H7 (cell line): Measurements from ENCODE around the gene LY6G5C. TPM values are rescaled to one million over a fixed set of nuclear protein-coding genes. Genes with fewer than 3 reads are reported as not detected.

ENCODE experiments used
- DNase-seq: peaks from one replicate; pipeline ENCODE4 v3.0.0; 2012
- H3K27me3 ChIP-seq: 2 replicates; pipeline ENCODE4 v1.6.0; 2011; ENCODE audit warnings: mild to moderate bottlenecking, low read length; ENCODE audit not compliant: control insufficient read depth, insufficient read depth
- H3K36me3 ChIP-seq: replicated peaks from 2 replicates; pipeline ENCODE4 v1.5.1; 2011; ENCODE audit warnings: low read length; ENCODE audit not compliant: control insufficient read depth, insufficient read depth
- H3K4me3 ChIP-seq: 2 replicates; pipeline ENCODE4 v1.5.1; 2011; ENCODE audit warnings: low read depth, mild to moderate bottlenecking, control low read depth, low read length, moderate library complexity; ENCODE audit not compliant: insufficient read depth
- total RNA-seq: library from RNA; depleted of rRNA; stranded (reverse); fragments of >200 nt; shearing (Covaris generic); gene quantifications from 2 replicates; pipeline ENCODE4 v1.2.3, GENCODE V29; 2014

The LY6G5C gene
- total RNA-seq, 1 experiment from 2014 or later, result 2.0 TPM

DNA sequence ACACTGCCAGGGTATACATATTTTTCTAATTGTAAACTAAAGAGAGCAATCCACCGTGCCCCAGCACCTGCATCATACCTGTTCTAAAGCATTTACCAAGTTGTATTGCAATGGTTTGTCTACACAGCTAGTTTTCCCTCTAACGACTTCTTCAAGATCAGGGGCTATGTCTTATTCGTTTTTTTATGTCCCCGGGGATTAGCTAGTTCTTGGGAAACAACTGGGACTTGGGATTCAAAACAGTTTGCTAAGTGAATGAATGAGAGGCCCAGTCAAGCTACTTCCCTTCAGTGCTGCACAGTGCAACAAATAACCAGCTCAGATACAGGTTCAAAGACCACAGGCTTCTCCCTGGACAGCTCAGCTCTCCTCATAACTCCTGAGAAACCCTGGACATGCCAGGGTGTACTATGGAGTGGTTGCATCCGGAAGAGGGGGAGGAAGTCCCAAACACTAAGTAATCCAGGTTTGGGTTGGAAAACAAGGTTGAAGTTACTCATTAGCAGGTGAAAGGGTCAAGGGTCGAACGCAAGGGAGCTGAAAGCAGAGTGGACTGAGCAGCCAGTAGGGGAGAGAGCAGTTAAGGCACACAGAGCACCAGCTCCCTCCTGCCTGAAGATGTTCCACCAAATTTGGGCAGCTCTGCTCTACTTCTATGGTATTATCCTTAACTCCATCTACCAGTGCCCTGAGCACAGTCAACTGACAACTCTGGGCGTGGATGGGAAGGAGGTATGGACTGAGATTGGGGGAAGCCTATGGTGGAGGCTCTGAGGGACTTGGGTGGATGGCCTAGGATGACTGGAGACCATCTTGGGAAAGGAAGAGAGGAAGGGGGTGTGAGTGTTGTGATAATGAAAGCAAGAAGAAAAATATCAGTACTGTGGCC, 25.3 kb downstream of the LY6G5C start, which contains the start of gene APOM:
APOM (plus strand) TSS at position 546 of the 889 bp plus-strand sequence; CDS start at position 619, 73 bp downstream.
- no peak within 1 kb of the TSS for H3K4me3 ChIP-seq
- no peaks in the 10 kb centered on the region; the same call in none of the 2 replicates for H3K36me3 ChIP-seq
- H3K27me3 ChIP-seq, result no peaks in the 10 kb centered on the region
- DNase-seq, result no peak

DNA sequence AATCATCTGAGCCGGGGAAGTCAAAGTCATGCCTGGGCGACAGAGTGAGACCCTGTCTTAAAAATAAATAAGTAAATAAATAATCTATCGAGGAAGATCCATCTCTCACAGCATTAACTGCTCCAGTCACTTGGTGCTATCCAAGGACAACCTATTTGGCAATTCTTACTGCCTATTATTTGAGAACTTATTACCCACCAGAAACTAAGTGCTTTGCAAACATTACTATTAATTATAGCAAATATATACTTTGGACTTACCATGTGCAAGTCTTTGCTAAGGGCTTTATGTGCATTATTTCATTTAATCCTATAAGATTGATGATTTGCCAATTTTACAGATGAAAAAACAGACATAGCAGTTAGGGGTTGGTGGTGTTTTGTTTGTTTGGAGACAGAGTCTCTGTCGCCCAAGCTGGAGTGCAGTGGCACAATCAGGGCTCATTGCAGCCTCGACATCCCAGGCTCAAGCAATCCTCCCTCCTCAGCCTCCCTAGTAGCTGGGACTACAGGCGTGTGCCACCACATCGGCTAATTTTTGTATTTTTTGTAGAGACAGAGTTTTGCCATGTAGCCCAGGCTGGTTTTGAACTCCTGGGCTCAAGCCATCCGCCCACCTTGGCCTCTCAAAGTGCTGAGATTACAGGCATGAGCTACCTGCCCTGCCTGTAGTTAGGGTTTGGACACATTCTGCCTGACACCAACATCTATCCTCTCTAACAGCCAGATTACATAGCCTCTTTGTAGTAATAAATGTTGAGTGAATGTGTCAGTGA, 26.1 kb downstream of the LY6G5C start:
- no peak for DNase-seq
- Histone ChIP-seq H3K36me3 (no peaks in the 10 kb centered on the region; the same call in none of the 2 replicates), H3K27me3 (no peaks in the 10 kb centered on the region), H3K4me3 (no peak overlapping the region)

DNA sequence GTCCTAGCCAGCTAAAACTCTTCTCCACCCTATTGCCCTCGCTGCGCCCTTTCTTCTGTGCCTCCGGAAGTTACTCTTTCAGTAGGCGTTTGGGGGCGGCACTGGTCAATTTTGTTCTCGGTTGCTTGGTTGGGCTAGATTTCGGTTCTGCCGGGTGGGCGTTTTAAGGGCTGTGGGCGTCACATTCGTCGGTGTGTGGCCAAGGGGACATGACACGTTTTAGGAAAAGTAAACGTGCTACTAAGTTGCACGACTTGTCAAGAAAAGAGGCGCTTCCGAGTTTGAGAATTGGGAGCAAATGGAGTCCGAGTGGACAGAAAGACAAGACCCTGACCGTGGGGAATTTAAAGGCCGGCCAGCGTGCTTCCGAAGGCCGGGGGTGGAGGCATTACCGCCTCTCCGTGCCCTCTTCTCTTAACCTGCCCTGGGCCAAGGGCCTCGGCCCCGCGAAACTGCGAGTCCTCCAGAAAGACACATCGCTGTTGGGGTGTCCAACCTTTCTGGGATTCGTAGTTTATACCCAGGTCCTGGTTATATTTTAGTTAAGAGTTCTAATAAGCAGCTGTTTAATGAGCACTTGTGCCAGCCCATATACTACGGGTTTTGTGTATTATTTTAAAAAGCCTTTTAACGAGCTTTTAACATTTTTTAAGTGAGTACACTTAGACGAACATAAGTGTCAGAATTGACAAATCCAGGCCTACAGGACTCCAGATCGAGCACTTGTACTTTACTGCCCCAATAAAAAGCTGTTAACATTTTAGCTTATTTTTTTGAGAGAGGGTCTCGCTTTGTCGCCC, 27.7 kb downstream of the LY6G5C start:
- peak; percentile 95 for DNase-seq
- H3K36me3 ChIP-seq, result peaks cover 15% of the 10 kb centered on the region
- peak overlapping the region; percentile 98 for H3K4me3 ChIP-seq
- no peaks in the 10 kb centered on the region for H3K27me3 ChIP-seq

DNA sequence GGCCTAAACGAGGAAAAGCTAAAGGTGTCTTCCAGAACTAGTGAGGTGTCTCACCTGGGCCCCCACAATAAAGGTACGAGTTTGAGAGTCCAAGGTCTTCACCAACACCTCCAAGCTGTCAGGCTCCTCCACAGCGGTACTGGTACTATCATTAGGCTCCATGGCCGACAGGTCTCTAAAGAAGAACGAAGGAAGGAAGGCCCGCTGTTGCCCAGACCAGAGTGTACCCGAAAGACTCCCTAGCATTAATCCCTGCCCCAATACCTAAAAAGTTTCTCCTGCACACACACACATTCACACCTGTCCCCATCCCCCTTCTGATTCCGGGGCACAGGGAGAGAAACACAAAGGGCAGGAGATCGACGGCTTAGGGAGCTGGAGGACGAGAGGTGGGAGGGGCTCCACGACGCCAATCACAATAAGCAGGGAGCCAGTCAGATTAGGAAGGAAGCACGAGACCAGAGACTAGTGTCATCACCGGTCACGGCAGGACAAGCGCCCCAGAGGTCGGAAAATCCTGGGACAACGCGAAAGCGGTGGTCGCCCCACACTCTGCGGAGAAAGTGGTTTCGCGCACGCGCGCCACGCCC, 29.2 kb downstream of the LY6G5C start:
- no peaks in the 10 kb centered on the region for H3K27me3 ChIP-seq
- peaks cover 20% of the 10 kb centered on the region for H3K36me3 ChIP-seq
- DNase-seq, result peak; percentile 94
- H3K4me3 ChIP-seq, result peak overlapping the region; percentile 98

DNA sequence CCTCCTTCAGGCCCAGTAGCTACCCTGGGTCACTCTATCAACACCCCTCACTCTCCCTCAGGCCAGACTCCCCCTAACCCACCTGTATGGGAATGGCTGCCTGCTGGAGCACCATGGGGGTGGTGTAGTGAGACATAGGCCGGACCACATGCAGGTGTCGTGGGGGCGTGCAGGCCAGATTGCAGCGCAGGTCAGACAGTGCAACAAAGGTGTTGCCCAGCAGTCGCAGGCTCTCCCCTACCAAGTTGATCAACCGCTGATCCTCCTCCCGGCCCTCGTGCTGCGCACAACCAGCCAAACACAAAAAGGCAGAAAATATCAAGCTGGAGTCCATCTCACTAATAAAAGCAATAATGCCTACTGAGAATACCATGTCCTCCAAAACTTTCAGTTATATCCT, 35.5 kb downstream of the LY6G5C start:
- no peaks in the 10 kb centered on the region for H3K27me3 ChIP-seq
- H3K4me3 ChIP-seq, result no peak overlapping the region
- DNase-seq, result no peak
- peaks cover 61% of the 10 kb centered on the region for H3K36me3 ChIP-seq

DNA sequence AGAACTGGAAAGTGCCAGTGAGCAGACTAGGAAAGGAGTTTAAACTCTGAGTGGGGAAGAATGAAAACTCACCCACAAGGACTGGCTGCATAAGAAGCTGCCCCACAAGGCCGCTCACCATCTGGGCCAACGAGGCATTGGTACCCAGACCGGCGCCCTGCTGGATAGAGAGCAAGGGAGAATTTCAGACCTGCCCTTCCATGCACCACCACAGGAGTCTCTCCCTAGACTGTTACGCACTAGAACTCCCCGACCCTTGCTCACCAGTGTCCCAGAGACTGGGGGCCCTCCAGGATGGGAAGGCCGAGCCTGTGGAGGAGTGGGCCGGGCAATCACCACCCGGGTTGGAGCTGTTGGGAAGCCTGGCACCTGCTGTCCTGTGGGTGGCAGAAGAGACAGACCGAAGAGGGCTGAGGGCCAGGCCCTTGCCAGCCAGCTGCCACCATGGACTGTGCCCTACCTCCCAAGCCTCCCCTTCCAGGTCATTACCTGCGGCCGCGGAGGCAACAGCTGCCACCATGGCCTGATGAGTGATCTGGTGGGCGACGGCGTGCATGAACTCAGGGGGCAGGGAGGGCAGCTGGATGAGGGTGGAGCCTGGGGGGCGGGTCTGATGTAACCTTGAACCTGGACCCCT, 36.9 kb downstream of the LY6G5C start:
- peaks cover 62% of the 10 kb centered on the region for H3K36me3 ChIP-seq
- H3K27me3 ChIP-seq, result no peaks in the 10 kb centered on the region
- DNase-seq, result no peak
- H3K4me3 ChIP-seq, result no peak overlapping the region

DNA sequence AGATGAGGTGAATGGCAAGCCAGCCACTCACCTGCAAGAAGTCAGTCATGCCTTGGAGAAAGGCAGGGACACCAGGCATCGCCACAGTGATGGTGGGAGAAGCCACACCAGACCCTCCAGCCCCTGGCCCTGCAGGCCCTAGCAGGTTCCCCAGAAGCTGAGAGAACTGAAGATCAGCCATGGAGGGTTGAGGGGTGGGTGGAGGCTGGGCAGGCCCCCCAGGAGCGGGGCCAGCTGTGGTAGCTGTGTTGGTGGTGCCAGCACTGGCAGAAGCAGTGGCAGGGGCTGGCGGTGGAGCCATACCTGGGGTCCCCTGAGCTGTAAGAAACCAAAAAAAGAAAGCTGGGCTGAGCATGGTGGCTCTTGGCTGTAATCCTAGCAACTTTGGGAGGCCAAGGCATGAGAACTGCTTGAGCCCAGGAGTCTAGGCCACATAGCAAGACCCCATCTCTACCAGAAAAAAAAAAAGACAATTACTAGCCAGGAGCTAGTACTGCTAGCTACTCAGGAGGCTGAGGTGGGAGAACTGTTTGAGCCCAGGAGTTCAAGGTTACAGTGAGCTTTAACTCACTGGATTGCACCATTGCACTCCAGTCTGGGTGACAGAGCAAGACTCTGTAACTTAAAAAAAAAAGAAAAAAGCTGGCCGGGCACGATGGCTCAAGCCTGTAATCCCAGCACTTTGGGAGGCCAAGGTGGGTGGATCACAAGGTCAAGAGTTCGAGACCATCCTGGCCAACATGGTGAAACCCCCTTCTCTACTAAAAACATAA, 37.9 kb downstream of the LY6G5C start:
- no peak overlapping the region for H3K4me3 ChIP-seq
- DNase-seq, result no peak
- no peaks in the 10 kb centered on the region for H3K27me3 ChIP-seq
- peaks cover 53% of the 10 kb centered on the region for H3K36me3 ChIP-seq

DNA sequence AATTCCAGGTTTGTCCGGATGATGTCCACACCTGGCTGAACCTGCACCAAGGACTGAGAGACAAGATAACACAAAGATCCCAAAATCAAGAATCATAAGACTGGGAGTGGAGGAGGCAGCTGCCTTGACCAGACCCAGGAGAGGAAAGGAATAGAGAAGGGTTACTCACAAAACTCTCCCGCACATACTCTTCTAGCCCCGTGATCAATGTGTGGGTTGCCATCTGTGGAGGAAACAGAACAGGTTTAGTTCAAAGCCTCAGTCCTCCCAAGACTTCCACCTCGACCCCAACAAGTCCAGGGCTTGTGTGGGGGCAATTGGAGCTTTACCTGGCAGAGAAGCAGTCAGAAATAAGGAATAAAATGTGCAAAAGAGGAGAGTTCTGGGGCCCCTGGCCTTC, 39.5 kb downstream of the LY6G5C start:
- H3K27me3 ChIP-seq, result no peaks in the 10 kb centered on the region
- DNase-seq, result no peak
- H3K36me3 ChIP-seq, result peaks cover 58% of the 10 kb centered on the region
- H3K4me3 ChIP-seq, result no peak overlapping the region

DNA sequence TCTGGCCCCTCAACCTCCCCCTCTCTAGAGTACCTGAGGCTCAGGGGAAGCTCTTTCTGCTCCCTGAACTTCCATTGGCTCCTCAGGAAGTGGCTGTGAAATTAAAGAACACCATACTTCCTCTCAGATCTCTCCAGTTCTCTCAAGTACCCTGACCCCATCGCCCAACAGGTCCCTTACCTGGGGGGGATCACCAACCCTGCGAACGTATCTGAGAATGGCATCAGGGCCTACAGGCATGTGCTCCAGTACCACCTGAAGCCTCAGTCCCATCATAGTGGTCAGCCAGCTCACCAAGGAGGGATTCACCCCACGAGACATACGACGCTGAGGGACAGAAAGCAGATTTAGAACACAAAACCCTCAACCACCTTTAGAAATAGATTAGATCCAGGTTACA, 40.3 kb downstream of the LY6G5C start:
- Histone ChIP-seq H3K27me3 (no peaks in the 10 kb centered on the region), H3K4me3 (no peak overlapping the region), H3K36me3 (peaks cover 63% of the 10 kb centered on the region)
- no peak for DNase-seq

DNA sequence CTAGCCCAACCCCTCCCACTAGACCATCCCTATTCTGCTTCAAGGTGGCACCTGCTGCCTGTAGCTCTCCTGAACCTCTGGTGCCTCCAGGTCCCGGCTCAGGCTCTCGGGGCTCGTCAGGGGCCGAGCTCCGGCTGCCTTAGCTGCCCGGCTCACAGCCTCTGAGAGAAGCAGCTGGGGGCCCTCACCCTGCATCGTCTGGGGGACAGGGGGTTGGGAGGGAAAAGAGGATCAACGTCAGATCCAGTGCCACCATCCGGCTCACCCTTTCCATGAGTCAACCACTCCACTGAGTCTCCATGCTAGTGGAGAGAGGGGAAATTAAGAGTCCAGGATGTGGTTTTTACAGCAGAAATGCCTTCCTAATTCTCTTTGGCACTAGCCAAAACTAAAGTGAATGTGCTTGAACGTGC, 41.4 kb downstream of the LY6G5C start:
- Histone ChIP-seq H3K4me3 (no peak overlapping the region), H3K27me3 (no peaks in the 10 kb centered on the region), H3K36me3 (peaks cover 64% of the 10 kb centered on the region)
- no peak for DNase-seq

DNA sequence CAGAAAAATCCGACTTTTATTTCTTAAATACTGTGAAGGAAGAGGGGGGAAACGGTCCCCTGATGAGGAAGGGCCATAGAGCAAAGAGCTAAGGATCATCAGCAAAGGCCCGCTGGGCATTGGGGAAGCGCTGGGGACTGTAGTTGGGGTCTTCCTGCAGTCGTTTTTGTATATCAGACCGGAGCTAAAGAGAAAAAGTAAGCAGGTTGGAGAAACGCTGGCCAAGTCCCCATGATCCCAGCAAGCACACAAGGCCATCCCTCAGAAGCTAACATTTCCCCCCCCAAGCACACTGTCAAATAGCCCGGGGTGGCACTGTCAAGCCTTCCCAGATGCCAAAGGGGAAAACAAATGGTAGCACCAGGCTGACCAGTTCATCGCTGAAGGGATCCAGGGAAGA, 41.8 kb downstream of the LY6G5C start:
- no peak for DNase-seq
- peaks cover 65% of the 10 kb centered on the region for H3K36me3 ChIP-seq
- H3K27me3 ChIP-seq, result no peaks in the 10 kb centered on the region

DNA sequence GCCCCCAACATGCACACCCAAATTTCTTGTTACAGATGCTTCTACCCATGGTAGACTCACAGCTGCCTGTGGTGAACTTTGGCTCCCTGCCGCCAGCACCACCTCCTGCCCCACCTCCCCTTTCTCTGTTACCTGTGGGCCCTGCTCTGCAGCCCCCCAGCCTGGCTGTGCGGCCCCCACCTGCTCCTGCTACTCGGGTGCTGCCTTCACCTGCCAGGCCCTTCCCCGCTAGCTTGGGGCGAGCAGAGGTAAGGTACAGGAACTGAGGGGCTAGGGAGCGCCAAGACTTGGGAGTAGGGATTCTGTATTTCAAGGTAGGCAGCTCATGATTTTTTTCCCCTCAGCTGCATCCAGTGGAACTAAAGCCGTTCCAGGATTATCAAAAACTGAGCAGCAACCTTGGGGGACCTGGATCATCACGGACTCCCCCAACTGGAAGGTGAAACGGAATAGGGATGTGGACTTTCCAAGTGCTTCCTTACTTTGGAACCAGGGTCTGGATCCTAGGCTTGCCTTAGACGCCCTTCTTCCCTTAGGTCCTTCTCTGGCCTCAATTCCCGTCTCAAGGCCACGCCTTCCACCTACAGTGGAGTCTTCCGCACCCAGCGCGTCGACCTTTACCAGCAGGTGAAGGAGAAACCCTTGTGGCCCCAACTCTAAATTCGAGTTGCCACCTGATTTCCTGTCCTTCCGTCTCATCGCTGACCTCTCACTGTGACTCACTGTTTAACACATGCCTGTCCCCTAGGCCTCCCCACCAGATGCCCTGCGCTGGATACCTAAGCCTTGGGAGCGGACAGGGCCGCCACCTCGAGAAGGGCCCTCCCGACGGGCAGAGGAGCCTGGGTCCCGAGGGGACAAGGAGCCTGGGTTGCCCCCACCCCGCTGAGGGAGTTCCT, 43.9 kb downstream of the LY6G5C start:
- no peaks in the 10 kb centered on the region for H3K27me3 ChIP-seq
- peaks cover 73% of the 10 kb centered on the region for H3K36me3 ChIP-seq
- no peak overlapping the region for H3K4me3 ChIP-seq
- no peak for DNase-seq

More for the DNA sequence above, 41.8 kb downstream of the LY6G5C start:
- no peak overlapping the region for H3K4me3 ChIP-seq
